Fibroblast of skin of back (primary cell): ENCODE measurements around the gene SETD5.

ENCODE experiments used
- DNase-seq: peaks from one replicate; pipeline ENCODE4 v3.0.0-alpha.2; 2013

Gene SETD5

GRCh38 chr3:9409981-9410854 is 12.8 kb downstream of the SETD5 start:
- no peak for DNase-seq

DNA sequence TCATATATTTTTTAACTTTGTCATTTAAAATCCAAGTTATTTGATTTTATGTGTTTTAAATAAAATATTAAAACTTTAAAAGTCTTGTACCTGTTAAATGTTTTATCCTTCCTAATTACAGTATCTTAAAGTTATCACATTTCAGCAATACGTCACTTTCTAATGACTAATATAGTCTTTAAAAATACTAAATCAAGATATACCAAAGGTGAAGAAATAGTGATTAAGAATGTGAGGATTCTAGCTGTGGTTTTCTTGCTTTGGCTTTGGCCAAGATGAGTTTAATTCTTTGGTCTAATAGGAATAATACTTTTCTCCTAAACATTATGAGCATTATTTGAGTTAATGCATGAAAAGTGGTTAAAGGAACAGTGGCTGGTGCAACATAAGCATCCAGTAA is 13.9 kb downstream of the SETD5 start:
- no peak for DNase-seq

GRCh38 chr3:9412293-9412692 is 14.9 kb downstream of the SETD5 start:
- no peak for DNase-seq

DNA sequence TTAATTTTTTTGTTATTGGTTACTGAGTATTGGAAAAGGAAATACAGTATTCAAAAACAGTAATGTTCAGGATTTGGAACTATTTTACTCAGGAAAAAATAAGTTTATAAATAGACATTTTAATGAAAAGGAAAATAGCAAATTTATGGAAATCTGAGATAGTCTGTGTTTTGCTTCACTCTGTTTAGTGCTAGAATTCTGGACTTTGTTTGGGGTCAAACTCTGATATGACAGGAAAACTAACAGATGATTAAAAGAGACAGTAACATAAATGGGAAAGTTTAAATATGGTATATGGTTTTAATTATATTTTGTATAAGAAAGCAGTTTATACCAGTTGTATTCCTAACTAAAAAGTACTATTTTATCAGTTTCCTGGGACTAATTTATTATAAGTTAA is 17.4 kb downstream of the SETD5 start:
- no peak for DNase-seq

DNA sequence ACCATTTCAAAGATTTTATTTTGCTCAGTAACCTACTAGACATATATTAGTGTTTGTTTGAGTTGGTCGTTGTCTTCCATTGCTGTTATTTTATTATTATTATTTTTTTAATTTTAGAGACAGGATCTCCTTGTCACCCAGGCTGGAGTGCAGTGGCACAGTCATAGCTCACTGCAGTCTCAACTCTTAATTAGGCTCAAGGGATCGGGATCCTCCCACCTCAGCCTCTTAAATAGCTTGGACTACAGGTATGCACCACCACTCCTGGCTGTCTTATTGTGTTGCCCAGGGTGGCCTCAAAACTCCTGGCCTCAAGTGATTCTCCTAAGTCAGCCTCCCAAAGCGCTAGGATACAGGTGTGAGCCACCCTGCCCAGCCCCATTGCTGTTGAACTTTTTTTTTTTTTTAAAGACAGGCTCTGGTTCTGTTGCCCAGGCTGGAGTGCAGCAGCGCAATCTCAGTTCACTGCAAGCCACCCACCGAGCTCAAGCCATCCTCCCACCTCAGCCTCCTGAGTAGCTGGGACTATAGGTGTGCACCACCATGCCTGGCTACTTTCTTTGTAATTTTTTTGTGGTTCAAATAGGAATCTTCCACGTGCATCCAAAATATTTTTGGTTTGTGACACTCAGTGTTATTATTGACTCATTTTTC is 18.2 kb downstream of the SETD5 start:
- DNase-seq: no peak

GRCh38 chr3:9416139-9416780 is 18.8 kb downstream of the SETD5 start:
- peak; percentile 33 for DNase-seq

GRCh38 chr3:9420850-9421549 is 23.6 kb downstream of the SETD5 start:
- peak; percentile 41 for DNase-seq

DNA sequence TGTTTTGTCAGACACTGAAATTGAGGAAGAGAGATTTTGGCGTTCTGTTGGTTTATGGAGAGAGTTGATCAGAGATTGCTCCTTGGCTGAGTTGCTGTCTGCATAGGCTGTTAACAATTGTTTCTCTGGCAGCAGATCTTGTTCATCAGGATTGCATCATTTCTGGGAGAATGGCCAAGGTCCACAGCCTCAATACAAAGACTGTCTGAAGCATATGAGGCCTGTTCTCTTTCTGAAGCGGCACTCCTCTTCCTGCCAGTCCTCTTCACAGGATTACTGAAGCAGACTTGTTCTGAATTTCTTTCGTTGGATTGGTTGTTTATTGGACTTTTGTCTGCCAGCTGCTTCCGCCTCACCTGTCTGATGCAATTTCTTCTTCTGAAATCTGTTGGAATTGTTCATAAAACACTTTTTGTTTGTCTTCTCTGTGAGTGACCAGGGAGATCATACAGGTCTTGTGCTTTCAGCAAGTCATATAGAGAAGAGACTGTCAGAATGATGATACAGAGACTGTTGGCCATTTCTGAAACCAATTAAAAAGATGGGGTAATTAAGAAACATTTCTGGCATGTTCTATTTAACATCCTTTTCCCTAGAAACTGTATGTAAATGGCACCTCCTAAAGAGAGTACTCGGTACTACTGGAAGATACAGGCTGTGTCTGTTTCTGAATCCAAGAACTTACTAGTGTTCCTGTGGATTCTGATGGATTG is 25.5 kb downstream of the SETD5 start:
- DNase-seq: peak; percentile 97

GRCh38 chr3:9428411-9428810 is 31.0 kb downstream of the SETD5 start:
- no peak for DNase-seq

- no peak for DNase-seq
Observed at GRCh38 chr3:9430733-9431132, 33.3 kb downstream of the SETD5 start.

GRCh38 chr3:9433627-9434521 is 36.5 kb downstream of the SETD5 start:
- no peak for DNase-seq

GRCh38 chr3:9435316-9435715 is 37.9 kb downstream of the SETD5 start:
- peak; percentile 55 for DNase-seq

GRCh38 chr3:9439331-9439730 is 41.9 kb downstream of the SETD5 start:
- DNase-seq: peak; percentile 11

DNA sequence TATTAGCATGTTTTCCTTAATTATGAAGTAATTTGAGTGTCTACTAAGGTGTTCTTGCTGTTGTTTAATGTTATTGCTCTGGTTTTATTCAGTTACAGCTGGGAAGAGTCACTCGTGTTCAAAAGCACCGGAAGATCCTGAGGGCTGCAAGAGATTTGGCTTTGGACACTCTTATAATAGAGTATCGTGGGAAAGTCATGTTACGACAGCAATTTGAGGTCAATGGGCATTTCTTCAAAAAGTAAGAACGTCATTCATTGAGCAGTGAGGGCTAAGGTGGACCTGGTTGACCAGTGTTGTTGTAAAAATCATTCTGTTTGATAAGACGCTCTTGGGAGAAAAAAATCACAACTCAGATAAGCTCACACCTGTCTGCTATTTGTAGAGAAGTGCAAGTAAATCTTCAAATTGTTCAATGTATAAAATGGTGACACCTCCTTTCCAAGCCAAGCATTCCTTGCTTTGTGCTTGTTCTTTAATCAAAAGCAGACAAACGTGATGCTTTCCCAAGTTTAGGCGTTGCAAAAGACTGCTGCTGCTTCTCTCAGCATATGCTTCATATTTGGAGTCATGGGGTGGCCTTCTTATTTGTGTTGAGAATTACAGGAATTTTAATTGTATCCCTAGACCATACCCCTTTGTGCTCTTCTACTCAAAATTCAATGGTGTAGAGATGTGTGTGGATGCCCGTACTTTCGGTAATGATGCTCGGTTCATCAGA is 44.2 kb downstream of the SETD5 start:
- no peak for DNase-seq

DNA sequence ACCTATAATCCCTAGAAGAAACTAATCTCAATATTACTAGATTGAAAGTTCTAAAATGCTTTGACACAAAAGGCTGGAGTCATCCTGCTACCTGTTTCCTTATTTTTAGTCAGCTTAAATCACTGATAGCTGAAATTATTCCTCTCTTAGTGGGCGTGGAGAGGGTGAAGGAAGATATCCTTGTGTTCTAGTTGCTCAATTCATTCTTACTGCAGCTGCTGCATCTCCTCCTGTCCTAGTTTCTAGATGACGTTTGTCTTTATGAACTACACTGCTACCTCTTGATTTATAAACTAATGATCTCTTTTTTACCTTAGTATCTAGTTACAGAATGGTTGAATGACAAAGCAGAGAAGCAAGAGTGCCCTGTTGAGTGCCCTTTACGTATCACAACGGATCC is 50.7 kb downstream of the SETD5 start:
- DNase-seq: no peak

- no peak for DNase-seq
Observed at GRCh38 chr3:9448643-9449042, 51.2 kb downstream of the SETD5 start.

DNA sequence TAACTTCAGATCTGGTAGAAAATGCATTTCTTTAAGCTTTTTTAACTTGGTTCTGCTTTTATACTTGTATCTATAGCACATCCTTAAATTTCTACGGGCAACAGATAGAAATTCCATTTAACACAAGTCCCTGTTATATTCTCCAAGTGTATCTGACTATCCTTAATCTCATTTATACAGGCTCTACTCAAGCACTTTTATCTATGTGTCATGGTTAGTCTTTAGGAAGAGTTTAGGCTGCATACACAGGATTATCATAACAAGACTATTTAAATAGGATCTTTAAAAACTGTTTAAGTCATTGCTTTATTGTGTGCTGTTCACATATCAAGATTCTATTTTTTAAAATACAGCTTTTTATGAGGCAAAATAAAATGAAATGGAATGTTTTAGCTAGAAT is 52.7 kb downstream of the SETD5 start:
- DNase-seq: no peak

DNA sequence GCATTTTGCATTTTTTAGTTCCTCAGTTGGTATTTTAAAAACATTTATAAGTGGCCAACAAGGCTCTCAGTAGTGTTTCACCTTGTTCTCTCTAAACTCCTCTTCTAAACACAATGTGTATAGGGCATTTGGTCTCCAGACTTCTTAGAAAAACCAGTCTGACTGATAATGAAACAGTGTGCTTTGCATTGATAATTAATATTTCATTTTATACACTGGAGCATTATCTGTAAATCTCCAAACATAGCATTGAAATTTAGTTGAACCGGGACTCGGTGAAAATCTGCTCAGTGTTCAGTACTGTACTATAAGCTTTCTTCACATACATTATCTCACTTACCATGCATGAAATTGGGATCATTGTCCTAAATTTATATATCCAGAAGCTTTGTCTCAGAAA is 53.6 kb downstream of the SETD5 start:
- DNase-seq: no peak

DNA sequence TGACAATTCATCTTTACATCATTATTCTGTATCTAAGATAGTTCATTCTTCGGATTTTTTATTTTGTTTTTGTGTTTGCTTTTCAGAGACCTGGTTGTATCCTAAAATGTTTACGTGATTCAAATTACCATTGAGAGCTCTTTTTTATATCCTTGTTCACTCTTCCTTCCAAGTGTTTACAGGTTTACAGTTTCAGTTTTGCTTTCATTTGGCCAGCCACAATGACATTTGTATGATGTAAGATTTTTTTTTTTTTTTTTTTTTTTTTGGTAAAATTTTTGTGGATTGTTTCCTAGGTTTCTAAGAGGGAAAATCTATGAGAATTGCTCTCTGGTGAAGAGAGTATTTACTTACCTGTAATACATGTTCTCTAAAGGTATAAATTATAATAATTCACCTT is 55.0 kb downstream of the SETD5 start:
- no peak for DNase-seq

GRCh38 chr3:9455596-9456131 is 58.2 kb downstream of the SETD5 start:
- DNase-seq: no peak
